MCF 10A (cell line): ENCODE results near the gene MUC5AC. TPM values are rescaled to one million over a fixed set of nuclear protein-coding genes. Genes with fewer than 3 reads are reported as not detected.
"Not testable (repeated sequence)": the region's sequence is repeated elsewhere in the genome, so short reads cannot be mapped to it uniquely, and the experiment has no call there.

Experiments used
- BruUV-seq: library from RNA; stranded (reverse); fragments of 400-500 nt; replicated peaks from 2 replicates; lab custom pipeline; 2021; lab: Mats Ljungman, UMichigan
- CTCF ChIA-PET: fragments of 300-600 bp; sonication (Branson Sonifier 250); formaldehyde crosslinking; extraction: SDS; loops from one replicate; lab custom pipeline; 2021; ENCODE audit warnings: antibody characterized with exemption, inconsistent platforms; lab: Yijun Ruan, JAX
- POLR2A ChIA-PET: fragments of 300-600, 350-650 bp; sonication (Branson Sonifier 250); formaldehyde crosslinking; extraction: SDS; loops from one replicate; lab custom pipeline; 2020; ENCODE audit warnings: antibody characterized with exemption, inconsistent platforms; lab: Yijun Ruan, JAX
- DNase-seq: peaks from one replicate; pipeline ENCODE4 v3.0.0-alpha.2; 2018; ENCODE audit not compliant: unreplicated experiment
- H3K27ac Mint-ChIP-seq: one replicate; pipeline ENCODE4 v1.8.0; 2022; ENCODE audit warnings: mild to moderate bottlenecking, low read depth, mixed read lengths; ENCODE audit not compliant: unreplicated experiment
- H3K27me3 Mint-ChIP-seq: one replicate; pipeline ENCODE4 v1.8.0; 2022; ENCODE audit warnings: mixed read lengths; ENCODE audit not compliant: insufficient read depth, unreplicated experiment
- H3K36me3 Mint-ChIP-seq: one replicate; pipeline ENCODE4 v1.8.0; 2022; ENCODE audit warnings: mild to moderate bottlenecking, moderate library complexity, mixed read lengths; ENCODE audit not compliant: insufficient read depth, unreplicated experiment
- H3K4me1 Mint-ChIP-seq: one replicate; pipeline ENCODE4 v1.8.0; 2022; ENCODE audit warnings: mixed read lengths; ENCODE audit not compliant: insufficient read depth, unreplicated experiment
- H3K4me3 Mint-ChIP-seq: one replicate; pipeline ENCODE4 v1.8.0; 2022; ENCODE audit warnings: mild to moderate bottlenecking, moderate library complexity, mixed read lengths; ENCODE audit not compliant: unreplicated experiment
- H3K9me3 Mint-ChIP-seq: one replicate; pipeline ENCODE4 v1.8.0; 2022; ENCODE audit warnings: mixed read lengths; ENCODE audit not compliant: unreplicated experiment
- CTCF ChIP-seq: fragments of 200-600 bp; IDR thresholded peaks from one replicate; pipeline ENCODE4 v1.8.0; 2022; ENCODE audit warnings: antibody characterized with exemption, mild to moderate bottlenecking; ENCODE audit not compliant: unreplicated experiment
- intact Hi-C: fragments of 100-400 bp; cut with micrococcal nuclease; formaldehyde crosslinking; loops from 2 replicates; pipeline ENCODE4 v1.14.1; 2022
- total RNA-seq: library from RNA; stranded (reverse); gene quantifications from 2 replicates; pipeline ENCODE4 v1.2.3, GENCODE V29; 2022

Gene MUC5AC
- total RNA-seq, 1 experiment from 2014 or later, result not detected

- Mint-ChIP-seq H3K27me3 (no peaks in the 10 kb centered on the region), H3K36me3 (no peaks in the 10 kb centered on the region), H3K4me1 (no peaks in the 10 kb centered on the region), H3K27ac (no peak overlapping the region), H3K4me3 (no peak overlapping the region), H3K9me3 (no peaks in the 10 kb centered on the region)
- no peak for TF ChIP-seq CTCF
- no TSS peak for BruUV-seq
- DNase-seq, result no peak
- CTCF ChIA-PET, result no interaction called here
- intact Hi-C loops, result no loop called here
- POLR2A ChIA-PET, result no interaction called here
These were observed 24.2 kb downstream of the MUC5AC start for GRCh38 chr11:1181853-1182535.

- H3K4me1 Mint-ChIP-seq, BruUV-seq: not testable (repeated sequence)
These were observed 26.4 kb downstream of the MUC5AC start for GRCh38 chr11:1184139-1184538.

GRCh38 chr11:1188451-1189130 is 30.8 kb downstream of the MUC5AC start:
- H3K4me3 Mint-ChIP-seq, H3K27ac Mint-ChIP-seq, H3K9me3 Mint-ChIP-seq, DNase-seq, H3K36me3 Mint-ChIP-seq, H3K4me1 Mint-ChIP-seq, BruUV-seq, H3K27me3 Mint-ChIP-seq, intact Hi-C loops, CTCF ChIA-PET: not testable (repeated sequence)
- POLR2A ChIA-PET, result interaction anchor here (0.7 kb wide), 1 partner anchor 177 kb away, joined by 4 read pairs; no protein-coding TSS in a partner anchor

More at GRCh38 chr11:1184139-1184538, 26.4 kb downstream of the MUC5AC start:
- H3K9me3 Mint-ChIP-seq, intact Hi-C loops, H3K27me3 Mint-ChIP-seq, DNase-seq, CTCF ChIA-PET, POLR2A ChIA-PET, H3K4me3 Mint-ChIP-seq, H3K36me3 Mint-ChIP-seq, H3K27ac Mint-ChIP-seq: not testable (repeated sequence)

- H3K27me3 Mint-ChIP-seq, H3K27ac Mint-ChIP-seq, BruUV-seq, DNase-seq, H3K9me3 Mint-ChIP-seq, H3K4me3 Mint-ChIP-seq, POLR2A ChIA-PET, H3K36me3 Mint-ChIP-seq, H3K4me1 Mint-ChIP-seq, intact Hi-C loops: not testable (repeated sequence)
- CTCF ChIA-PET, result interaction anchor here (0.6 kb wide), 1 partner anchor 360 kb away, joined by 5 read pairs; no protein-coding TSS in a partner anchor
These were observed 32.1 kb downstream of the MUC5AC start for GRCh38 chr11:1189816-1190215.

GRCh38 chr11:1191786-1192470 is 34.2 kb downstream of the MUC5AC start:
- DNase-seq, CTCF ChIA-PET, BruUV-seq: not testable (repeated sequence)

More at GRCh38 chr11:1191786-1192470, 34.2 kb downstream of the MUC5AC start:
- H3K4me1 Mint-ChIP-seq, H3K4me3 Mint-ChIP-seq, H3K27me3 Mint-ChIP-seq, H3K36me3 Mint-ChIP-seq, intact Hi-C loops, H3K27ac Mint-ChIP-seq, H3K9me3 Mint-ChIP-seq: not testable (repeated sequence)
- POLR2A ChIA-PET, result interaction anchor here (0.7 kb wide), 1 partner anchor 31 kb away, joined by 3 read pairs; no protein-coding TSS in a partner anchor
